Brain microvascular endothelial cell (primary cell): ENCODE data around the gene TNFSF11.
A peak's percentile ranks its signal among the peaks of the same experiment; 100 is the strongest.

Source experiments
- DNase-seq: peaks from one replicate; pipeline ENCODE4 v3.0.0-alpha.2; 2020
- H3K27ac ChIP-seq: fragments of 250-450 bp; sonication (Bioruptor Pico); 2 replicates; pipeline ENCODE4 v1.5.1; 2020; ENCODE audit warnings: mild to moderate bottlenecking, moderate library complexity
- H3K27me3 ChIP-seq: fragments of 250-450 bp; sonication (Bioruptor Pico); replicated peaks from 2 replicates; pipeline ENCODE4 v1.5.1; 2020; ENCODE audit warnings: mild to moderate bottlenecking
- H3K36me3 ChIP-seq: fragments of 250-450 bp; sonication (Bioruptor Pico); replicated peaks from 2 replicates; pipeline ENCODE4 v1.5.1; 2020; ENCODE audit warnings: mild to moderate bottlenecking
- H3K4me3 ChIP-seq: 2 replicates; pipeline ENCODE4 v1.5.1; 2011; ENCODE audit warnings: low read depth, mild to moderate bottlenecking, control low read depth, low read length, moderate library complexity
- CTCF ChIP-seq: IDR thresholded peaks from 2 replicates; pipeline ENCODE4 v1.5.1; 2011; ENCODE audit warnings: low read depth, mild to moderate bottlenecking, moderate library complexity, low read length, control low read depth, inconsistent platforms; ENCODE audit errors: missing control alignments
- in situ Hi-C: cut with HindIII; loops from 2 replicates; pipeline ENCODE4 v1.10.0; 2017; ENCODE audit warnings: low sequenced_read_pairs, low pct_ligation_motif_present

TNFSF11 gene

GRCh38 chr13:42595253-42595571, 21.3 kb downstream of the TNFSF11 start:
- in situ Hi-C loops, result no loop called here
- TF ChIP-seq CTCF, result no peak
- Histone ChIP-seq H3K27ac (peak overlapping the region; percentile 1), H3K27me3 (no peaks in the 10 kb centered on the region), H3K36me3 (no peaks in the 10 kb centered on the region), H3K4me3 (no peak overlapping the region)
- no peak for DNase-seq

GRCh38 chr13:42597505-42597904, 23.6 kb downstream of the TNFSF11 start:
- Histone ChIP-seq H3K27me3 (no peaks in the 10 kb centered on the region), H3K36me3 (peaks cover 4% of the 10 kb centered on the region), H3K4me3 (no peak overlapping the region), H3K27ac (no peak overlapping the region)
- TF ChIP-seq CTCF, result no peak
- in situ Hi-C loops, result no loop called here
- no peak for DNase-seq

- in situ Hi-C loops, result no loop called here
- H3K27me3 ChIP-seq, result no peaks in the 10 kb centered on the region
- no peak overlapping the region for H3K27ac ChIP-seq
- peaks cover 4% of the 10 kb centered on the region for H3K36me3 ChIP-seq
- DNase-seq, result no peak
- H3K4me3 ChIP-seq, result no peak overlapping the region
- no peak for TF ChIP-seq CTCF
Measured at GRCh38 chr13:42600943-42601342, 27.0 kb downstream of the TNFSF11 start.

GRCh38 chr13:42602906-42603305, 29.0 kb downstream of the TNFSF11 start:
- no peak overlapping the region for H3K27ac ChIP-seq
- no peak for DNase-seq
- H3K4me3 ChIP-seq, result no peak overlapping the region
- H3K27me3 ChIP-seq, result no peaks in the 10 kb centered on the region
- peaks cover 4% of the 10 kb centered on the region for H3K36me3 ChIP-seq
- TF ChIP-seq CTCF, result no peak
- in situ Hi-C loops, result no loop called here

- no peaks in the 10 kb centered on the region for H3K27me3 ChIP-seq
- TF ChIP-seq CTCF, result no peak
- no peak overlapping the region for H3K27ac ChIP-seq
- in situ Hi-C loops, result no loop called here
- H3K4me3 ChIP-seq, result no peak overlapping the region
- no peak for DNase-seq
- H3K36me3 ChIP-seq, result peaks cover 4% of the 10 kb centered on the region
Measured at GRCh38 chr13:42603571-42603970, 29.6 kb downstream of the TNFSF11 start.

- Histone ChIP-seq H3K4me3 (no peak overlapping the region), H3K36me3 (no peaks in the 10 kb centered on the region)
- DNase-seq, result no peak
Measured at GRCh38 chr13:42607546-42607945, 33.6 kb downstream of the TNFSF11 start.

More at GRCh38 chr13:42607546-42607945, 33.6 kb downstream of the TNFSF11 start:
- Histone ChIP-seq H3K27ac (no peak overlapping the region), H3K27me3 (no peaks in the 10 kb centered on the region)
- in situ Hi-C loops, result no loop called here
- no peak for TF ChIP-seq CTCF
